ENCODE results near the gene AXL. TPM values are rescaled to one million over a fixed set of nuclear protein-coding genes. Genes with fewer than 3 reads are reported as not detected.

Gene AXL
- total RNA-seq, 2 donors from 2014 or later, result 6.2 to 21.4 TPM

DNA sequence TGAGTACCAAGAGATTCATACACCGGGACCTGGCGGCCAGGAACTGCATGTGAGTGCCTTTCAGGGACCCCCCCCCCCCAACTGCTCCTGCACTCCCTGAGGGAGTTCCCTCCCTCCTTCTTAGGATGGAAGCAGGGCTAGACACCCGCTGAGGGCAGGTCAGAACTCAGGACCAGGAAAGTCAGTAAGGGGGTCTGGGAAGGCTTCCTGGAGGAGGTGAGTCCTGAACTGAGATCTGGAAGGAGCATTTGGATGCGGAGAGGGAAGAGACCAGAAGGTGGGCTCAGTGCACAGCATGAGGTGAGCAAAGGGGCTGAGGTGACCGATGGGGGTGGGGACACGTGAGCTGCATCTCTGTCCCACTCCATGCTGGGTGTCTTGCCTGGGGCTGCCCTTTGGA lies 34.6 kb downstream of the AXL start:
- TF ChIP-seq CTCF (IDR thresholded peaks at IDR 0.05), result no peak
- no peak for DNase-seq
- no peaks in the 10 kb centered on the region for H3K36me3 ChIP-seq
- H3K27ac ChIP-seq, result no peak overlapping the region
- no peaks in the 10 kb centered on the region for H3K4me1 ChIP-seq
- H3K27me3 ChIP-seq, result no peaks in the 10 kb centered on the region
- no peak overlapping the region for H3K9ac ChIP-seq (ENCODE audit: low read depth in 2 of 2, low read length in 2 of 2)
- H3K4me3 ChIP-seq, result no peak overlapping the region
- no peaks in the 10 kb centered on the region for H3K9me3 ChIP-seq
- intact Hi-C loops (cut with DNase I), result loop anchor here (10.0 kb wide), 1 partner anchor 279 kb away; no protein-coding TSS in a partner anchor

GRCh38 chr19:41255171-41255570 lies 36.1 kb downstream of the AXL start:
- no peaks in the 10 kb centered on the region for H3K27me3 ChIP-seq
- H3K27ac ChIP-seq, result no peak overlapping the region
- H3K36me3 ChIP-seq, result no peaks in the 10 kb centered on the region
- no peak overlapping the region for H3K9ac ChIP-seq (ENCODE audit: low read depth in 2 of 2, low read length in 2 of 2)
- no peak overlapping the region for H3K4me3 ChIP-seq
- TF ChIP-seq CTCF (IDR thresholded peaks at IDR 0.05), result no peak
- no peaks in the 10 kb centered on the region for H3K9me3 ChIP-seq
- H3K4me1 ChIP-seq, result no peaks in the 10 kb centered on the region
- intact Hi-C loops (cut with DNase I), result loop anchor here (10.0 kb wide), 1 partner anchor 280 kb away; no protein-coding TSS in a partner anchor
- no peak for DNase-seq

GRCh38 chr19:41261474-41262190 lies 42.6 kb downstream of the AXL start:
- Histone ChIP-seq H3K9me3 (no peaks in the 10 kb centered on the region), H3K27me3 (no peaks in the 10 kb centered on the region), H3K4me1 (peaks cover 6% of the 10 kb centered on the region), H3K4me3 (peak overlapping the region; percentile 48), H3K36me3 (no peaks in the 10 kb centered on the region), H3K27ac (peak overlapping the region; percentile 98), H3K9ac (ENCODE audit: low read depth in 2 of 2, low read length in 2 of 2) (peak overlapping the region; percentile 39 to 100)
- DNase-seq, result peak; percentile 22
- intact Hi-C loops (cut with DNase I), result loop anchor here (2.0 kb wide), 1 partner anchor 57 kb away; no protein-coding TSS in a partner anchor
- no peak for TF ChIP-seq CTCF (IDR thresholded peaks at IDR 0.05)

DNA sequence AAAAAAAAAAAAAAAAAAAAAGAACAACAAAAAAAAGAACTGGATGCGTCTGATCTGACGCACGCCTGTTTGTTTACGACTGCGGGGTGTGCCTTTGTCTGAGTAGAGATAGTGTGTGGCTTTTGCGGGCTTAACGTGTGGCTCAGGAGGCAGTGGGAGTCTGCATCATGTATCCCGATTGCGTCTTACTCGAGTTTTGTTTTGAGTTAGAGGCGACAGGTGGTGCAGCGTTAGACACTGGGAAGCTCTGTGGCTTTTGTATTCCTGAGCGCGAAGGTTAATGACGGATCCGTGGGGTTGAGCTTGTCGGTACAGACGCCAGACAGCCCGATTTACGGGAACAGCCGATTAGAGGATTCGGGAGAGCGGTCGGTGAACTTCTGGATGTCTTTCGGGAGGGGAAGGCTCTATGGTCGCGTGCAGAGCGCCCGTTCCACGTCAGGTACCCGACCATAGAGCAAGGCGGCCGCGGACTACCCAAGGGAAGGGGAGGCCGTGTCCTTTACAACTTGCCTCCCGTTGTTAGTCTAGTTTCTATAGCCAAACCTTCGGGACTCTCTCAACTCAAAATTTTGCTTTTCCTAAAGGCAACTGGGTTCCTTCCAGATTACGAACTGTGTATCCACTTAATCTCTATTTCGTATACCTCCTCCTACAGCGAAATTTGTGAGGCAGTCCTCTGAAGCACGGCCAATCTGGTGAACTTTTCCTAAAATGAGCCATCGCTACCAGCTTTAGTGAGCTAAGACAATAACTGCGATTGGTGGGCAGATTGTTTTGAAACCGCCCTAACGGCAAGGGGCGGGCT lies 44.2 kb downstream of the AXL start:
- H3K4me3 ChIP-seq, result peak overlapping the region; percentile 48
- peaks cover 7% of the 10 kb centered on the region for H3K4me1 ChIP-seq
- H3K9ac ChIP-seq (ENCODE audit: low read depth in 2 of 2, low read length in 2 of 2), result peak overlapping the region; percentile 67 to 100
- peaks cover 4% of the 10 kb centered on the region for H3K36me3 ChIP-seq
- no peaks in the 10 kb centered on the region for H3K9me3 ChIP-seq
- no peaks in the 10 kb centered on the region for H3K27me3 ChIP-seq
- H3K27ac ChIP-seq, result peak overlapping the region; percentile 98
- intact Hi-C loops (cut with DNase I), result no loop called here
- DNase-seq, result peak; percentile 79
- TF ChIP-seq CTCF (IDR thresholded peaks at IDR 0.05), result no peak

DNA sequence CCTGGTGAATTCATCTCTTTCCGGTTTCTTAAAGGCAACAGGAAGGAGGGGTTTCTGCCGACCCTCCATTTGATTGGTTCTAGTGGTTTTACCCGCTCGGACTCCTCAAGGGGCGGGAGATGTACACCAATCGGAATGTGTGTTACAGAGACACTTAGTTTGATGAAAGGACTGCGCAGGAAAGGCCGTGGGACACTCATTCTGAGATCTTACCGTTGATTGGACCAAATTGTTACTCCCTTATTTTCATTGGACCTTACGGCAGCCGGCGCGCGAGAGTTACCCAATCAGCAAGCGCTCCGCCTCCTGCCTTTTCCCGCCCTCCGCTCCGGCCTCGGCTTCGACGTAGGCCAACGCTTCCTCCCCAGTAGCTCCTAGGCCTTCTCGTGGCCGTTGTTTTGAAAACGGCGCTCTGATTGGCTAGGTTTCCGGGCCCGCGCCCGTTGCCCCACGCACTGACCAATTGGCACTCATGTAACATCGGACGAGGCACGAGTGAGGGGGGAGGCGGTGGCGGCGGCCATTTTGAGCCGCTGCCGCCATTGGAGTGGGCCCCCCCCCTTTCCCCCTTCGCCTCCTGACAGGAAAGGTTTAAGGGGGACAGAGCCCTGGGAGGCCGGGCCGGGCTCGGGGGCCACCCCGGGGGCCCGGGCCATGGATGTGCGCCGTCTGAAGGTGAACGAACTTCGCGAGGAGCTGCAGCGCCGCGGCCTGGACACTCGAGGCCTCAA lies 45.0 kb downstream of the AXL start, which contains the start of gene HNRNPUL1:
Gene HNRNPUL1, plus strand, starts transcription at position 523 of the 731 bp plus-strand sequence. Its CDS starts 132 bp downstream, at position 655.
- H3K4me3 ChIP-seq, result peak within 1 kb of the TSS; percentile 99
- DNase-seq, result peak; percentile 98
- H3K27me3 ChIP-seq, result no peaks in the 10 kb centered on the region
- intact Hi-C loops (cut with DNase I), result no loop called here
- peak within 1 kb of the TSS; percentile 99 for H3K27ac ChIP-seq
- peak within 1 kb of the TSS; percentile 100 for H3K9ac ChIP-seq (ENCODE audit: low read depth in 2 of 2, low read length in 2 of 2)
- no peak for TF ChIP-seq CTCF (IDR thresholded peaks at IDR 0.05)
- peaks cover 11% of the 10 kb centered on the region for H3K36me3 ChIP-seq
- H3K9me3 ChIP-seq, result no peaks in the 10 kb centered on the region
- peaks cover 7% of the 10 kb centered on the region for H3K4me1 ChIP-seq

All from colonic mucosa (tissue), 4 donors.